T-helper 9 cell (primary cell): ENCODE data around the gene TEDC2.

ENCODE experiments used
- DNase-seq: peaks from one replicate; pipeline ENCODE4 v3.0.0-alpha.2; 2020

TEDC2 gene

GRCh38 chr16:2497695-2498484, 38.0 kb downstream of the TEDC2 start:
- no peak for DNase-seq

DNA sequence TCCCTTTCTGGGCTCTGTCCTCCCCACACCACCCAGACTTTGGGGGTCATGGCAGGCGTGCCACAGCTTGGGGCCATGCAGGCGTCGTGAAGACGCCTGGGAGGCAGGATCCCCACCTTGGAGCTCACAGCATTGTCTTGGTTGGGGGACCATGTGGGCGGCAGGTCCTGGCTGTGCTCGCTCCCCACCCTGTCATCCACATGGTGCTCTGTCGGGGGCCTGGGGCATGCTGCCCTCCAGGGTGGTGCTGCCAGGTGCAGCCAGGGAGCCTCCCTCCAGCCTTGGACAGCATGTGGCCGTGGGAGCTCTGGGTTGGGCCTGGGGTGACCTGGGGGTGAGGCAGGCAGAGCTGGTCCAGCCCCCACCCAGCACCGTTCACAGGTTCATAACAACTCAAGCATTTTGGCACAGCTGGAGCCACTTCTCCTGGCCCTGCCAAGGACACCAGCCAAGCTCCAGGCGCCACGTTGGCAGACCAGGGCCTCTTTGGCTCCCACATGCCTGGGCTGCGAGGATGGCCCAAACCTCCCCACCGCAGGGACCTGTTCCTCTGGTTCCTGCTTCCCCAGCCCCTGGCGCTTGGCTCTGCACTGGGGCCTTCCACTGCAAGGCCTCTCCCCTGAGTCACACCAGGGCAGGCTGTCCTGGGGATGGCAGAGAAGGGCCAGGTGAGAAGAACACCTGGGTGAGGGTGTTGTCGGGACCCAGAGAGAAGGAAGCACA, 38.8 kb downstream of the TEDC2 start:
- no peak for DNase-seq

DNA sequence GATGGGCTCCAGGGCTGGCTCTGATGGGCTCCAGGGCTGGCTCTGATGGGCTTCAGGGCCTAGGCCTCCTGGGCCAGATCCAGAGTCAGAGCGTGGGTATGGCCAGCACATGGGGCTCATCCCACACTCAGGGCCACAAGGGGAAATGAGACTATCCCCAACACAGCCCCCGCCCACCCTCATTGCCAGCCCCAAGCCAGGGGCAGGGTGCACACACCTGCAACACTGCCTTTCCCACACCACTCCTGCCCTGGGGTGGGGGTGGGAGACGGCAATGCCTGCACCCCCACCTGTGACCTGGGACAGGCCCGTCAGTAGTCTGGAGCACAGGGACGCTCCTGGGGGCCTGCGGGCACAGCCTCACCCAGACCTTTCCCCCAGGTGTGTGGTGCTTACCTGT, 39.5 kb downstream of the TEDC2 start:
- no peak for DNase-seq

GRCh38 chr16:2499890-2500429, 40.1 kb downstream of the TEDC2 start:
- no peak for DNase-seq

- no peak for DNase-seq
Observed at GRCh38 chr16:2500430-2500917, 40.6 kb downstream of the TEDC2 start.

DNA sequence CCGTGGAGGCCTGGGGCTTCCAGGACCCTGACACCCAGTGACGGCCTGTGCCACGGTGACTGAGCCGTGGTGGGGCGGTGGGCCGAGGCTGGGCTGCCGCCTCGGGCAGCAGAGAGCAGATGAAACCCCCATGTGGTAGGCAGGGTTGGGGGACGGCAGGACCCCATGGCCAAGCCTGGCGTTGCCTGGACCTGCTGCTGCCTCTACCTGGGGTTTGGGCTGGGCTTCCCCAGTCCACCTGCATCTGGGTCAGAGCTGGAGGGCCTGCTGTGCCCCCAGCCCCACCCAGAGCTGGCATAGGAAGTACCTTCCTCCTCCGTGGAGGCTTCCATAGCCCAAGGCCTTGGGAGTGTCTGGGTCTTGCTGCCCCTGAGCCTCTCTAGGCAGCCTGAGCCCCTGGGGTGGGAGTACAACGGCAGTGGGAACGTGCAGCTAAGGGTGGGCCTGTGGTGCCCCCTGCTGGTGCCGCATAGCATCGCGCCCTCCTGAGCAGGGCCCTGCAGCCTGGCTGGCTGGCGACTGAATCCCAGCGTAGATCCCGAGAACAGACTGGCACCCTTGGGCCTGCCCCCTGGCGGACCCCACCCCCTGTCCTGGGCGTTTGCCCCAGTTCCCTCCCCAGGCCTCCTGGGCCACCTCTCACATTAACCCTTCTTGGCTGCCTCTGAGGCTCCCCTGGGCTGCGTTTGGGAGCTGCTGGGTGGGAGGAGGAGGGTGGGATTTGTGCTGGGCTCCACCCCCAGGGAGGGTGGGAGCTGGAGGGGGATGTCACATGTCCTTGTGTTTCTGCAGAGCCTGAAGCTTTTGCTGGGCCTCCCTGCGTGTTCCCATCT, 41.2 kb downstream of the TEDC2 start:
- DNase-seq, result peak; percentile 76

DNA sequence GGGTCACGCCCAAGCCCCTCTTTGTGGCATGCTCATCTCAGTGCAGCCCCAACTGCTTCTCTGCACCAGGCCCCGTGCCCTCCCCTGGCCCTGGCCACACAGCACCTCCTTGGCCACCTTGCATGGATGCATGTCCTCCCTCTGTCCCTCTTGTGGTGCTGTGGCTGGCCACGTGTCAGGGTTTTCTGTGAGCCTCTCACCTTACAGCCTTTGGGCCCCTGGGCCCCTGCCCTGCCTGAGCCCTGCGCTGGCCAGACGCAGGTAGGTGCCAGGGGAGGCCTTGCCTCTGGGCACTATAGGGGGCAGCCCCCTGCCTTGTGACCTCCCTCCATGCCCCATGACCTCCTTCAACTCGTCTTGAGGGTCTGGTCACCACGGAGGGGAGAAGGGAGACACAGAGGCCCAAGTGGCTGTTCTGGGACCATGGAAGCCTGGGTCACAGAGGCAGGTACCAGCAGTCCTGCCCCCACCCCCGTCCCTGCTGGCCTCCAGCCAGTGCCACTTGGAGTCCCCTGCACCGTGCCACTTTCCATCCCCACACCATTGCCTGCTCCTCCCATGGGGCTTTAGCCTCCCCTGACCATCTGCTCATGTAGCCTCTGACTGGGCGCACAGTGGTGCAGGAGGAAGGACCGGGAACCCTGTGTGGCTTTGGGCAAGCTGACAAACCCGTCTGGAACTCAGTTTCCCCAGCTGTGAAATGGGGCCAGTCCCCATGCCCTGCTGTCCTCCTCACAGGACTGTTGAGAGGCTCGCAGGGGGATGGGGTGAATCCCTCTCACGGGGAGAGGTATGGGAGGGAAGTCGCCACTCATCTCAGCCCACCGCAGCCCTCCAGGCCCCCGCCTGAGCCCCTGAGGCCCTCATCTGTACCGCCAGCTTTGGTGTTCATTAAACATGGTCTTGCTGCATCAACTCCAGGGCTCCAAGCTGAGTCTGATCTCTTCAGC, 42.3 kb downstream of the TEDC2 start:
- DNase-seq, result no peak

DNA sequence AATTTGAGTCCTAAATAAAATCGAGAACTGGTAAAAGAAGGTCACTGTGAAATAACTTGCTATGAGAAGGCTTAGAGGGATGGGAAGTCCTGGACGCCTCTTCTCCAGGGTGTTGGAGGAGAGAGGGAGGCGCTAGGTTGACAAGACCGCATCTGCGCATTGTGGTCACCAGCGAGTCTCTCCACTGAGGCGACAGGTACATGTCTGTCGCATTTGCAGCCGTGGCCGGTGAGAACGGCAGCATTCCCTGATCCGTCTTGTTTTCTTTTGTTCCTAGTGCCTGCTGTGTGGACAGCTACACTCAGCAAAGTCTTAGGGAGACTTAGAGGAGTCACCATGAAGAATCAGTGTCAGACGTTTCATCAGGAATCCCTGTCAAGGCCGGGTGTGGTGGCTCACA, 45.8 kb downstream of the TEDC2 start:
- no peak for DNase-seq

DNA sequence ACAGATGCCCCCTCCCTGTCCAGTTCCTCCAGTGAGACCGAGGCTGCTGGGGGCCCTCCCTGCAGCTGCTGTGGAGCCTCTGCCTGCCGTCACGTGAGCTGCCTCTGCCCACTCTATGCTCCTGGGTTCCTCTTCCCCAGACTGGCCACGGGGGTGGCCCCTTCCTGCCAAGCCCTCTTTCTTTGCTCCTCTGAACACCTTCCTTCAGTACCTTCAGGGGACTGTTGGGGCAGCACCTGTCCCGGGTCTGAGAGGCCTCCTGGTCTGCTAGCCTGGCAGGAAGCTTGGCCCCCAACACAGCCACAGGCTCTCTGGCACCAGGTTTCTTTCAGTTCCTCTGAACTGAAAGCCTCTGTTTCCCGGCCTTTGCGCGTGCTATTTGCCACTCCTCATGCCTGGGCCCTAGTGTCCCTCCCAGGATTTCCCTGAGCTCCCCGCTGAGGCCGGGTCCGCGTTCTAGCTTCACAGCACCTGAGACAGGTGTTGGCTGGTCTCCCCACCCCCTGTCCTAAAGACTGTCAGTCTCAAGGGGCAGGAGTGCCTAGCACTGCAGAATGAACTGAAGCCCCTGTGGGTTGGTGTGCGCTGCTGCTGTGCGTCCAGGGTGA, 47.2 kb downstream of the TEDC2 start:
- no peak for DNase-seq

GRCh38 chr16:2507665-2508064, 47.8 kb downstream of the TEDC2 start:
- DNase-seq, result no peak

- DNase-seq, result no peak
Observed at GRCh38 chr16:2508722-2509400, 49.0 kb downstream of the TEDC2 start.

- DNase-seq, result no peak
Observed at GRCh38 chr16:2511128-2511800, 51.4 kb downstream of the TEDC2 start.

DNA sequence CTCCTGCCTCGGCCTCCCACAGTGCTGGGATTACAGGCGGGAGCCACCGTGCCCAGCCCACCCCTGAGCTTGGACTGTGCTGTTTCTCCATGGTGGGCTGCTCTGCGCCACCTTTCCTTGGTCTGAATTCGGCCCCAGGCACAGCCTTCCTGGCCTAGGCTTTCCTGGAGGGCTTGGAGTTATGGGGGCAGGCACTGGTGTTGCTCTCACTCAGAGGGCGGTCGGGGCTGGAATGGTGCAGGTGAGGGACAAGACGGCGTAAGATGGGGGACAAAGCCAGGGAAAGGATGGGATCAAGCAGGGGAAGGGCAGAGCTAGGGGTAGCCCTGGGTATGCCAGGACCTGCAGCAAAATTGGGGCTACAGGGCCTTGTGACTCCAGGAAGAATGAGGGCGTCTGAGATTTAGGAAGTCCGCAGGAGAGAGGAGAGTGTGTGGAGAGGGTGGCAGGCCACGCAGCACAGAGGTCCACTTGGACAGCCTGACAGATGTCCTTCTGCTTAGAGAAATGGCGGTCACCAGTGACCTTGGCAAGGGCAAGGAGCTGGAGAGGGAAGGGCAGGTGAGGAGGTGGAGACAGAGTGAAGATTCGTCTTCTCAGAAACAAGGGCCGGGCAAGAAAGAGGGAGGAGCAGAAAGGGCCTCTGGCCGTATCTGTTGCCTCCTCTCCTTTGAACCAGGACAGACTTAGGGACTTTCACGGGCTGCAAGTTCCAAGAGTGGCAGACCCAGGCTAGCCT, 52.3 kb downstream of the TEDC2 start:
- no peak for DNase-seq

- DNase-seq, result no peak
Observed at GRCh38 chr16:2512735-2513404, 53.0 kb downstream of the TEDC2 start.

GRCh38 chr16:2513405-2514332, 53.8 kb downstream of the TEDC2 start, which contains the start of gene ATP6V0C:
TSS of gene ATP6V0C (plus strand) at chr16:2513952. CDS start at chr16:2514104, 152 bp downstream.
- peak; percentile 87 for DNase-seq
